Measurements from ENCODE around the gene BRIP1.

The BRIP1 gene

DNA sequence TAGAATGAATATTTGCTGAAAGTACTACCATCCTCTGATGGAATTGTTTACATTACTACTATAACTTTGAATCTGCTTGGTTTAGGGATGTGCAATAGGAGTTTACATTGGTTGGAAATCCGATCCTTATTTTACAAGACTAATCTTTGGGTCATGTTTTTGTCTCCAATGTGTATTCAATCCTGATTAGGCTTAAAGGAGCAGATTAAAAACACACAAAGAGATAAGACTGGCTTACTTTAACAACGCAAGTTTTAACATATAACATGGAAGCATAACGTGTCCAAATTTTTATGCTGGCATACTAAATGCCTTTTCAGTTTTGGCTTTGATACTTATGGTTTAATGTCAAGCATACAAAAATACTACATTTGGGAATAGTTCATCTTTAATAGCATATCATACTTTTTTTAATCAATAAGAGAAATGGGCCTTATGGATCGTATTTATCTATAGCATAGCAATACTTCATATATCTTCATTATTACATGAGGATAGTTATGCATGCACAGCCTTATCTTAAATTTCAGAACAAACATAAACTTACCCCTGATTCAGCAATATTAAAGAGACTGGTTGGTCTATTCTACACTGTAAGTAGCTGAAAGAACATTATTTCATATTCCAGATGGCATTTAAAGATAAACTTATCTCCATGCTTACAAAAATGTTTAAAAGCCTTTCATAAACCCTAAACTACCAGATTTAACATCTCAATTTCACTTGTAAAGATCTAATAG lies 202.4 kb downstream of the BRIP1 start:
- no peak for DNase-seq (ENCODE audit: low read depth)

DNA sequence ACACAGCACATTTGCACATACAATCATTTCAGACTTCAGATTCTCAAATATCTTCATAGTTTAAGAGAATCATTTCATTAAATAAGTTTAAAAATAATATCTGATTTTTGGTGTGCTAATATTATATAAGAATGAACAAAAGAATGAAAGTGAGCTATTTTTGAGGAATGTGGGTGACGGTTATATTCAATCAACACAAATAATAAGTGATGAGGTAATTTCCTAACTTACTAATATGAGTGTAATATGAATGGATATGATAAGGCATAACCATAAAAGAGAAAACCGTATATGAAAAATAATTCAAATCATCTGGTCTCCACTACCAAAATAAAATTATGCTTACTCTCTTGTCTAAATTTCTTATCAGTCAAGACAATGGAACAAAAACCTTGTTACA lies 203.9 kb downstream of the BRIP1 start:
- no peak for DNase-seq (ENCODE audit: low read depth)

GRCh38 chr17:61658183-61658582 lies 205.1 kb downstream of the BRIP1 start:
- DNase-seq (ENCODE audit: low read depth): no peak

GRCh38 chr17:61657338-61657737 lies 206.0 kb downstream of the BRIP1 start:
- no peak for DNase-seq (ENCODE audit: low read depth)

- no peak for DNase-seq (ENCODE audit: low read depth)
Observed at GRCh38 chr17:61656721-61657217, 206.6 kb downstream of the BRIP1 start.

DNA sequence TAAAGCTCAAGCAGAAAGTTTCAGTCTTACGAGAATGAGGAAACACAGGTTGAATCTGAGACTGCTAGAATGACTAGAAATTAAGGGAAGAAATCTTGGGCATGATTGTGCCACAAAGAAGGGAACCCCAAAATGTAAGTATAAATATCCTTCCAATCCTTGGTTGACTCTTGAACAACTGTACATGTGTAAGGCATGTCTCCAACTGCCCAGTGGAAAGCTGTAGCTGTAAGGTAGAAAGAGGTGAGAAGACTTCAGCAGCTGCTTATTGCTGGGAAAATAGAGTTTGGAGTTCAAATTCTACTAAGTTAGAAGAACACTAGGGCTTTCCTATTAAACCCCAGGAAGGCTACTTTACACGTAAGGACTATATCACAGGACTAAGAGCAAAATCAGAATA lies 212.6 kb downstream of the BRIP1 start:
- DNase-seq (ENCODE audit: low read depth): no peak

- no peak for DNase-seq (ENCODE audit: low read depth)
Observed at GRCh38 chr17:61648587-61648986, 214.7 kb downstream of the BRIP1 start.

- DNase-seq (ENCODE audit: low read depth): no peak
Observed at GRCh38 chr17:61647047-61647446, 216.3 kb downstream of the BRIP1 start.

DNA sequence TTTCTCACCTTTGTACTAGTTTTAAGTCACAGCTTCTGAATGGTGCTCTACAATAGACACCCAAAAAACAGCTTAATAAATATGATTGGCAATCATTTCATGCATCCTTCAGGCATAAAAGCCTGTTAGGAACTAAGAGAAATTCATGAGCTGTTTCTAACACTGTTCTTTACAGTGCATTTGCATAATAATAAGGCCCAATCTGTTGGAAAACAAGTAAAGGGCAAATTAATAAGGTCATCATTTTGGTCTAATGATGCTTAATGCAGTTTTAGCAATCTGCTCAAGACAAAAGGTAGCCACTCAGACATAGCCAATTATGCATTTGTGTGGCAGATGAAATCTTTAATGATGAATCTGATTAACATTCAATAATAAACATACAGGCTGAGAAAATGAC lies 216.8 kb downstream of the BRIP1 start:
- DNase-seq (ENCODE audit: low read depth): no peak

DNA sequence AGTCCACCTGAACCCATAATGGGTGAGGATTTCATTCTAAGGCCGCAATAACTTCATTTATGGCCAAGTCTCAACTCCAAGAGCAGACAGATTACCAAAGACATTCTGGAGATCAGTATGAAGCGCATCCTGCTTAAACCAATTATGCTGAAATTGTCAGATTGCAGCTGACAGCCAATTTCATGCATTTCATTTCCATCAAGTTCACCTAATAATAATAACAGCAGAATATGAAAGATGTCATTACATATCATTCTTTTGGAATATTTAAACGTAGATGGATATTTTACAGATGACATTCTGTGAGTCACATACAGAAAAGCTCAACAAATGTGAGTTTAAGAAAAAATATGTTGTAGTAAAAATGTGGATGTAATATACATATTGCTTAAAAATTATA lies 217.4 kb downstream of the BRIP1 start:
- DNase-seq (ENCODE audit: low read depth): no peak

DNA sequence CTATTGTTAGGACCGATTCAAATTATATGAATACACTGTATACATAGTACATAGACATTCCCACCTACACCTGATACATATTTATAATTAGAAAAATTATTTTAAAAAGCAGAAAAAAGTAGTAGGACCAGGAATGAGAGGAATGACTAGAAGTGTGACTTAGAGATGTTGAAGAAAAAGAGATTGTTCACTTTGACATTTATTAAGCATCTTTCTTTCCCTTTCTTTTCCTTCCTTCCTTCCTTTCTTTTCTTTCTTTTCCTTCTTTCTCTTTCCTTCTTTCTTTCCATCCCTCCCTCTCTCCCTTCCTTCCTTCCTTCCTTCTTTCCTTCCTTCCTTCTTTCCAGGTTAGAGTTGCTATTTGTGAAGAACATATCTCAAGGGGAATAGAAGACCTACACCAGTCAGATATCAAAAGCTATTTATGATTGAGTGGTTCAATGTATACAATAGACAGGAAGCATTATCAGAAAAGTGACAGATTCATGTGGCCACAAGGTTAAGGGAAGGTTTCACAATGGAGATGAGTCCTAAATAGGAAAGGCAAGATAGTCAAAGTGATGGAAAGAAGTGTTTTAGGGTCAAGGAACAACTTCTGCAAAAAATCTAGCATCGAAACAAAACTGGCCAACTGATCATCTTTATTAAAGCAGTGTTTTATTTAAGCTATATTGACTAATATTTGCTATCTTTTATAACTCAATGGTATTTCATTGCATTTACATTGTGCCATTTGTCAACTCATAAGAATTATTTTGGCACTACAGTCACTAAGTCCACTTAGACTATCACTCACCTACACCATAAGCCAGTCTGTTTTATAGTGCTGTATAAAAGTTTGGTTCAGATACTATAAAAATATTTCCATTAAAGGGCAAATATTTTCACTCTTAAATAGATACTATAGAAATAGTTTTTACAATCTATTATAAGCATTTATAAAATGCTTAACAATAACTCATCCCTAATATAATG lies 218.2 kb downstream of the BRIP1 start:
- no peak for DNase-seq (ENCODE audit: low read depth)

- DNase-seq (ENCODE audit: low read depth): no peak
Observed at GRCh38 chr17:61642768-61643167, 220.6 kb downstream of the BRIP1 start.

- no peak for DNase-seq (ENCODE audit: low read depth)
Observed at GRCh38 chr17:61641715-61642114, 221.6 kb downstream of the BRIP1 start.

GRCh38 chr17:61641084-61641483 lies 222.2 kb downstream of the BRIP1 start:
- no peak for DNase-seq (ENCODE audit: low read depth)

- no peak for DNase-seq (ENCODE audit: low read depth)
Observed at GRCh38 chr17:61639818-61640217, 223.5 kb downstream of the BRIP1 start.

DNA sequence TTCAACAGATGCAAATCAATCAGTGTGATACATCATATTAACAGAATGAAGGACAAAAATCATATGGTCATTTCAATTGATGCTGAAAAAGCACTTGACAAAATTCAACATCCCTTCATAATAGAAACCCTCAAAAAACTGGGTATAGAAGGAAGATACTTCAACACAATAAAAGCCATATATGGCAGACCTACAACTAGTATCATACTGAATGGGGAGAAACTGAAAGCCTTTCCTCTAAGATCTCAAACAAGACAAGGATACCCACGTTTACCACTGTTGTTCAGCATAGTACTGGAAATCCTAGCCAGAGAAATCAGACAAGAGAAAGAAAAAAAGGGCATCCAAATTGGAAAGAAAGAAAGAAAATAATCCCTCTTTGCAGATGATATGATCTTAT lies 225.2 kb downstream of the BRIP1 start:
- no peak for DNase-seq (ENCODE audit: low read depth)

GRCh38 chr17:61635913-61636432 lies 227.4 kb downstream of the BRIP1 start:
- DNase-seq (ENCODE audit: low read depth): no peak

DNA sequence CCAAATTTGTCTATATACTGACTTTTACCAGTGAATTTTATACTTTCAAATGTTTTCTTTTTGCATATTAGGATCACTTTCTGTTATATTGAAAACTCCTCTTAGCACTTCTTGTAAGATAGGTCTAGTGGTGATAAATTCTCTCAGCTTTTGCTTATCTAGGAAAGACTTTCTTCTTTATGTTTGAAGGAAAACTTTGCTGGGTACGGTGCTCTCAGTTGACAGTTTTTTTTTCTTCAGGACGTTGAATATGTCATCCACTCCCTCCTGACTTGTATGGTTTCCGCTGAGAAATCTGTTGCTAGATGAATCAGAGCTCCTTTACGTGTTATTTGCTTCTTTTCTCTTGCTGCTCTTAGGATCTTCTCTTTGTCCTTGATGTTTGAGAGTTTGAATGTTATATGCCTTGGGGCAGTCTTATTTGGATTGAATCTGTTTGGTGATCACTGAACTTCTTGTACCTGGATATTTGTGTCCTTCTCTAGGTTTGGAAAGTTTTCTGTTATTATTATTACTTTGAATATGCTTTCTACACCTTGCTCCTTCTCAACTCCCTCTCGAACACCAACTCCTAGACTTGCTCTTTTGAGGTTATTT lies 228.3 kb downstream of the BRIP1 start:
- no peak for DNase-seq (ENCODE audit: low read depth)

GRCh38 chr17:61634011-61634539 lies 229.3 kb downstream of the BRIP1 start:
- no peak for DNase-seq (ENCODE audit: low read depth)

- DNase-seq (ENCODE audit: low read depth): no peak
Observed at GRCh38 chr17:61632826-61633225, 230.5 kb downstream of the BRIP1 start.

GRCh38 chr17:61631800-61632199 lies 231.5 kb downstream of the BRIP1 start:
- no peak for DNase-seq (ENCODE audit: low read depth)
